Cerebellar nuclear complex (tissue), 1 donor: ENCODE measurements around the gene KRT81.
"Not testable (repeated sequence)": the region's sequence is repeated elsewhere in the genome, so short reads cannot be mapped to it uniquely, and the experiment has no call there.

Experiments
- DNase-seq, 2 experiments: peaks; one replicate each; lab custom pipeline; 2025; lab: John Stamatoyannopoulos, UW

KRT81 gene

GRCh38 chr12:52317468-52318052, 26.2 kb upstream of the KRT81 start:
- DNase-seq, result no peak

GRCh38 chr12:52316701-52317100, 25.4 kb upstream of the KRT81 start:
- DNase-seq, result no peak

- DNase-seq, result no peak
Measured at GRCh38 chr12:52316290-52316689, 25.0 kb upstream of the KRT81 start.

- not testable (repeated sequence) for DNase-seq
Measured at GRCh38 chr12:52315721-52316120, 24.4 kb upstream of the KRT81 start.

GRCh38 chr12:52314511-52314910, 23.2 kb upstream of the KRT81 start:
- no peak for DNase-seq

GRCh38 chr12:52313926-52314325, 22.6 kb upstream of the KRT81 start:
- no peak for DNase-seq

- DNase-seq, result no peak
Measured at GRCh38 chr12:52313461-52313860, 22.1 kb upstream of the KRT81 start.

GRCh38 chr12:52312086-52312485, 20.8 kb upstream of the KRT81 start:
- DNase-seq, result no peak

- no peak for DNase-seq
Measured at GRCh38 chr12:52311285-52311648, 19.9 kb upstream of the KRT81 start.

GRCh38 chr12:52310622-52311284, 19.4 kb upstream of the KRT81 start:
- no peak for DNase-seq

GRCh38 chr12:52308806-52309425, 17.6 kb upstream of the KRT81 start:
- DNase-seq, result no peak

- DNase-seq, result peak; percentile 14 to 16
Measured at GRCh38 chr12:52307836-52308805, 16.8 kb upstream of the KRT81 start.

- DNase-seq, result no peak
Measured at GRCh38 chr12:52306731-52307130, 15.4 kb upstream of the KRT81 start.

GRCh38 chr12:52305921-52306705, 14.8 kb upstream of the KRT81 start:
- DNase-seq, result no peak

- DNase-seq, result not testable (repeated sequence)
Measured at GRCh38 chr12:52304941-52305411, 13.6 kb upstream of the KRT81 start.

- DNase-seq, result not testable (repeated sequence)
Measured at GRCh38 chr12:52302242-52302914, 11.0 kb upstream of the KRT81 start.

GRCh38 chr12:52301721-52302120, 10.4 kb upstream of the KRT81 start:
- DNase-seq, result not testable (repeated sequence)

- no peak for DNase-seq
Measured at GRCh38 chr12:52300796-52301691, 9.7 kb upstream of the KRT81 start.

GRCh38 chr12:52298677-52299190, 7.4 kb upstream of the KRT81 start:
- DNase-seq, result no peak
